ENCODE data around the gene SPDYE17. TPM values are rescaled to one million over a fixed set of nuclear protein-coding genes. Genes with fewer than 3 reads are reported as not detected.

SPDYE17 gene
- total RNA-seq: not detected in 2 replicates

GRCh38 chr7:77032261-77032660 lies at the start of gene SPDYE17:
Gene SPDYE17 (minus strand): TSS chr7:77032361. CDS start chr7:77030570, 1,791 bp downstream.

GRCh38 chr7:77062557-77062956 lies 30.4 kb upstream of the SPDYE17 start, which contains the start of gene SPDYE18:
Gene SPDYE18 (minus strand): TSS chr7:77062558. CDS start chr7:77060512, 2,046 bp downstream.

Other genes with a start within 250 kb of the SPDYE17 start
- not detected in 2 replicates for gene SPDYE18, start 30.2 kb upstream of the SPDYE17 start, total RNA-seq
- 0.87 and 1.1 TPM in 2 replicates for gene CCDC146, start 90.3 kb upstream of the SPDYE17 start, total RNA-seq
- gene FGL2, start 167.5 kb upstream of the SPDYE17 start, total RNA-seq: under 0.01 and 0.22 TPM in 2 replicates

Measured in uterine smooth muscle cell (primary cell).